ENCODE results near the gene GIT1. TPM values are rescaled to one million over a fixed set of nuclear protein-coding genes. Genes with fewer than 3 reads are reported as not detected.
"Not testable (repeated sequence)": the region's sequence is repeated elsewhere in the genome, so short reads cannot be mapped to it uniquely, and the experiment has no call there.

GIT1 gene
- total RNA-seq, 1 donor from 2014 or later = 96.5 TPM

- Mint-ChIP-seq H3K36me3 (ENCODE audit: low read depth) (no peaks in the 10 kb centered on the region), H3K9me3 (no peaks in the 10 kb centered on the region), H3K4me1 (no peaks in the 10 kb centered on the region), H3K27ac (ENCODE audit: unreplicated experiment) (no peak overlapping the region), H3K4me3 (no peak overlapping the region), H3K27me3 (ENCODE audit: low read depth) (peaks cover 22% of the 10 kb centered on the region)
- no peak for DNase-seq (ENCODE audit: low read depth, low spot score)
- TF ChIP-seq CTCF (conservative IDR thresholded peaks at IDR 0.05) = no peak
Measured at GRCh38 chr17:29560316-29560715, 29.1 kb downstream of the GIT1 start.

- H3K27me3 Mint-ChIP-seq (ENCODE audit: low read depth) = peaks cover 16% of the 10 kb centered on the region
- no peaks in the 10 kb centered on the region for H3K4me1 Mint-ChIP-seq
- TF ChIP-seq CTCF (conservative IDR thresholded peaks at IDR 0.05) = no peak
- no peaks in the 10 kb centered on the region for H3K9me3 Mint-ChIP-seq
- DNase-seq (ENCODE audit: low read depth, low spot score) = no peak
- H3K36me3 Mint-ChIP-seq (ENCODE audit: low read depth) = no peaks in the 10 kb centered on the region
- no peak overlapping the region for H3K4me3 Mint-ChIP-seq
- H3K27ac Mint-ChIP-seq (ENCODE audit: unreplicated experiment) = no peak overlapping the region
Measured at GRCh38 chr17:29559640-29560039, 29.8 kb downstream of the GIT1 start.

- not testable (repeated sequence) for H3K36me3 Mint-ChIP-seq (ENCODE audit: low read depth); H3K9me3 Mint-ChIP-seq; H3K27ac Mint-ChIP-seq (ENCODE audit: unreplicated experiment); H3K4me1 Mint-ChIP-seq; H3K4me3 Mint-ChIP-seq; DNase-seq (ENCODE audit: low read depth, low spot score); H3K27me3 Mint-ChIP-seq (ENCODE audit: low read depth)
Measured at GRCh38 chr17:29558139-29558538, 31.3 kb downstream of the GIT1 start.

GRCh38 chr17:29557739-29558116 is 31.7 kb downstream of the GIT1 start:
- H3K27me3 Mint-ChIP-seq (ENCODE audit: low read depth) = peaks cover 5% of the 10 kb centered on the region
- H3K4me3 Mint-ChIP-seq = no peak overlapping the region
- H3K9me3 Mint-ChIP-seq = no peaks in the 10 kb centered on the region
- DNase-seq (ENCODE audit: low read depth, low spot score) = no peak
- H3K27ac Mint-ChIP-seq (ENCODE audit: unreplicated experiment) = no peak overlapping the region
- H3K4me1 Mint-ChIP-seq = no peaks in the 10 kb centered on the region
- no peak for TF ChIP-seq CTCF (conservative IDR thresholded peaks at IDR 0.05)
- H3K36me3 Mint-ChIP-seq (ENCODE audit: low read depth) = no peaks in the 10 kb centered on the region

GRCh38 chr17:29557085-29557738 is 32.2 kb downstream of the GIT1 start:
- Mint-ChIP-seq H3K4me3 (no peak overlapping the region), H3K27me3 (ENCODE audit: low read depth) (no peaks in the 10 kb centered on the region), H3K9me3 (no peaks in the 10 kb centered on the region), H3K36me3 (ENCODE audit: low read depth) (no peaks in the 10 kb centered on the region), H3K27ac (ENCODE audit: unreplicated experiment) (no peak overlapping the region), H3K4me1 (no peaks in the 10 kb centered on the region)
- no peak for DNase-seq (ENCODE audit: low read depth, low spot score)
- no peak for TF ChIP-seq CTCF (conservative IDR thresholded peaks at IDR 0.05)

GRCh38 chr17:29555840-29556239 is 33.6 kb downstream of the GIT1 start:
- no peaks in the 10 kb centered on the region for H3K4me1 Mint-ChIP-seq
- DNase-seq (ENCODE audit: low read depth, low spot score) = no peak
- no peak for TF ChIP-seq CTCF (conservative IDR thresholded peaks at IDR 0.05)
- no peak overlapping the region for H3K4me3 Mint-ChIP-seq
- H3K36me3 Mint-ChIP-seq (ENCODE audit: low read depth) = no peaks in the 10 kb centered on the region
- no peaks in the 10 kb centered on the region for H3K27me3 Mint-ChIP-seq (ENCODE audit: low read depth)
- no peak overlapping the region for H3K27ac Mint-ChIP-seq (ENCODE audit: unreplicated experiment)
- no peaks in the 10 kb centered on the region for H3K9me3 Mint-ChIP-seq
